ENCODE measurements around the gene MGAT4C. TPM values are rescaled to one million over a fixed set of nuclear protein-coding genes. Genes with fewer than 3 reads are reported as not detected.

The MGAT4C gene
- polyA plus RNA-seq, 6 donors from 2014 or later = not detected

GRCh38 chr12:86254399-86255107, 1.6 kb downstream of the MGAT4C start:
- DNase-seq (no peak), ATAC-seq (ENCODE audit: low read depth in 2 of 2) (no peak)
- H3K9me3 Mint-ChIP-seq = no peaks in the 10 kb centered on the region
- no peak overlapping the region for H3K4me3 Mint-ChIP-seq
- H3K27me3 Mint-ChIP-seq = no peaks in the 10 kb centered on the region
- no peaks in the 10 kb centered on the region for H3K4me1 Mint-ChIP-seq
- no peak overlapping the region for H3K27ac Mint-ChIP-seq
- H3K36me3 Mint-ChIP-seq = no peaks in the 10 kb centered on the region

DNA sequence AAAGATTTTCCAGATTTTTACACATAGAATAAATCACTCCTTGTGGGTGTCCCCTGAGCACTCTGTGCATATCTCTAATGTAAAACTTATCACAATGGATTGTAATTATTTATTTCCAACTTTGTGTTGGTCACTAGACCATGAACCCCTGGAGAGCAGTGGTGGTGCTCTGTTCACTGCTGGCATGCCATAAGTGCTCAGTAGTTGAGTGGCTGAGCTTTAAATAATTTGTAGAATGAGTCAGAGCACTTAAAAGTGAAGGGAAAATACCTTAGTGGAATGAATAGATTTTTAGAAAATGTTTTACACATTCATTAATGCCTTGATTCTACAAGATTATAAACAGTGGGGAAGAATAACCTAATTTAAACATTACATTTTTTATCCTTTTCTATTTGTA, 6.3 kb downstream of the MGAT4C start:
- DNase-seq (no peak), ATAC-seq (ENCODE audit: low read depth in 2 of 2) (no peak)
- Mint-ChIP-seq H3K27ac (no peak overlapping the region), H3K4me3 (no peak overlapping the region), H3K4me1 (no peaks in the 10 kb centered on the region), H3K36me3 (no peaks in the 10 kb centered on the region), H3K9me3 (peaks cover 0 to 4% (median 0%) of the 10 kb centered on the region in 7 donors), H3K27me3 (no peaks in the 10 kb centered on the region)

GRCh38 chr12:86249276-86249675, 6.9 kb downstream of the MGAT4C start:
- peaks cover 0 to 4% (median 0%) of the 10 kb centered on the region in 7 donors for H3K9me3 Mint-ChIP-seq
- H3K4me3 Mint-ChIP-seq = no peak overlapping the region
- ATAC-seq (ENCODE audit: low read depth in 2 of 2) = no peak
- H3K36me3 Mint-ChIP-seq = no peaks in the 10 kb centered on the region
- H3K4me1 Mint-ChIP-seq = no peaks in the 10 kb centered on the region
- no peak overlapping the region for H3K27ac Mint-ChIP-seq
- DNase-seq = no peak
- no peaks in the 10 kb centered on the region for H3K27me3 Mint-ChIP-seq

GRCh38 chr12:86247871-86248270, 8.3 kb downstream of the MGAT4C start:
- Mint-ChIP-seq H3K4me1 (no peaks in the 10 kb centered on the region), H3K9me3 (peaks cover 0 to 4% (median 0%) of the 10 kb centered on the region in 7 donors)
- ATAC-seq (ENCODE audit: low read depth in 2 of 2) = no peak

GRCh38 chr12:86241600-86241999, 14.6 kb downstream of the MGAT4C start:
- H3K4me1 Mint-ChIP-seq = no peaks in the 10 kb centered on the region

More at GRCh38 chr12:86247871-86248270, 8.3 kb downstream of the MGAT4C start:
- no peak for DNase-seq
- Mint-ChIP-seq H3K27ac (no peak overlapping the region), H3K27me3 (no peaks in the 10 kb centered on the region), H3K36me3 (no peaks in the 10 kb centered on the region), H3K4me3 (no peak overlapping the region)

GRCh38 chr12:86234316-86234855, 21.8 kb downstream of the MGAT4C start:
- no peak for ATAC-seq (ENCODE audit: low read depth in 2 of 2)
- Mint-ChIP-seq H3K4me3 (no peak overlapping the region), H3K9me3 (no peaks in the 10 kb centered on the region), H3K27ac (no peak overlapping the region), H3K4me1 (no peaks in the 10 kb centered on the region), H3K36me3 (no peaks in the 10 kb centered on the region), H3K27me3 (no peaks in the 10 kb centered on the region)
- DNase-seq = no peak

More at GRCh38 chr12:86241600-86241999, 14.6 kb downstream of the MGAT4C start:
- peak overlapping the region in 1 of 8 donors; percentile 17 for H3K4me3 Mint-ChIP-seq
- H3K27ac Mint-ChIP-seq = no peak overlapping the region
- H3K9me3 Mint-ChIP-seq = peaks cover 0 to 1% (median 0%) of the 10 kb centered on the region in 7 donors
- ATAC-seq (ENCODE audit: low read depth in 2 of 2) = no peak
- H3K36me3 Mint-ChIP-seq = no peaks in the 10 kb centered on the region
- no peaks in the 10 kb centered on the region for H3K27me3 Mint-ChIP-seq
- DNase-seq = no peak

DNA sequence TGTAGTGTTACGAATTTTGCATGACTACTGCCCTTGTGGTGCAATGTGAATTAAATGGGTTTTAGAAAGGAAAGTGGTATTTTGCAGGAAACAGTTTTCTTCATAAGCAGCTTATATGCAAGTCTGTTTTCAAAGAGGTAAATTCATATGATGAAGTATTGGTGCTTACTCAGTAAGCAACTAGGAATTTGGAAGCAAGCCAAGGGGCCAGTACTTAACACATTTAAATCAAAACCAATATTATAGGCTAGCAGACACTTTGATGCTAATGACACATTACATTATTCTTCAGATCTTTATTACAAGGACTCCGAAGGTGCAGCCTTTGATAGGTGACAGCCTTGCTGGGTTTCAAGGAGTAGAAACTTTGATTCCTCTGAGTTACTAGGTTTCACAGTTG, 23.1 kb downstream of the MGAT4C start:
- Mint-ChIP-seq H3K36me3 (no peaks in the 10 kb centered on the region), H3K27ac (no peak overlapping the region), H3K4me3 (no peak overlapping the region), H3K4me1 (no peaks in the 10 kb centered on the region), H3K9me3 (no peaks in the 10 kb centered on the region), H3K27me3 (no peaks in the 10 kb centered on the region)
- no peak for DNase-seq
- no peak for ATAC-seq (ENCODE audit: low read depth in 2 of 2)

DNA sequence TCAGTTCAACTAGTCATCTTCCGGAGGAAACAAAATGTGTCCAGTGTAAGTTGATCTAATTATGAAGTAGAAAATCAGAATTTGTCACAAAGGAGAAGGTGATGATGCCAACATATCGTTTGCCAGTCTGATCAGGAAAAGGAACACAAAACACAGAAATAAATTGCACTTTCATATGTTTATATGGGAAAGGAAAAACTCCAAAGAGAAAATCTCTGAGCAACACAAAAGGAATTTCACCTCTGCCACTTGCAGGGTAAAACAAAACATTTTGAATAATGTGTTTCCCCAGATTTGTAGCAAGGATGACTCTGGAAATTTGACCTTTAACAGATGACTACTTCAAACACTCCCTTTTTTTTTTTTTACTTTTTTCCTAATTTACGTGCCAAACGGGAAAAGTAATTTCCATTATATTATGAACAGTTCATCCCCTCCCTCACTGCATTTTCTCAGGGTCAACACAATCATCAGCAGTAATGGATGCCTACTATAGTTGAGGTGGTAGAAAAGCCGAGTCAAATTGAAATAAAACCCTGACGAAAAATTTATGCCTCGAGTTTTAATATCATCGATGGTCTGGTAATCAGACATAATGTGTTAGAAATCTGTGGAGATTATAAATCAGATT, 25.6 kb downstream of the MGAT4C start:
- Mint-ChIP-seq H3K9me3 (peaks cover 0 to 2% (median 0%) of the 10 kb centered on the region in 7 donors), H3K4me1 (no peaks in the 10 kb centered on the region), H3K27ac (no peak overlapping the region), H3K4me3 (no peak overlapping the region), H3K36me3 (no peaks in the 10 kb centered on the region), H3K27me3 (no peaks in the 10 kb centered on the region)
- ATAC-seq (ENCODE audit: low read depth in 2 of 2) (no peak), DNase-seq (no peak)

DNA sequence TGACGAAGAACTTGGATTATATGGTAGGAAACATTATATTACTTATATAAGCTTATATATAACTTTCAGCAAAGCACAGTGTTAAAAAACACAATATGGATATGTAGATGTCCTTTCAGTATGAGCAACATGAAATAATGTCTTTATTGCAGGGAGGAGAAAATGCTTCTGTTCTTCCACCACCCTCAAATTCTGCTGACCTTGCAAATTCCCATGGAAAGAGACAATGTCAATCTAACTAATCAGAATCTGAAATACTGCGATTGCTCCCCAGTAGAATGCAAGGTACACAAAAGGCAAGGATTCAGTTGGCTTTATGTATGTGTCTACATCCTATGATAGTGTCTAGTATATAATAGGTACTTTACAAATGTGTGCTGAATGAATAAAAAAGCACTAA, 26.4 kb downstream of the MGAT4C start:
- Mint-ChIP-seq H3K9me3 (peaks cover 0 to 2% (median 0%) of the 10 kb centered on the region in 7 donors), H3K36me3 (no peaks in the 10 kb centered on the region), H3K4me3 (no peak overlapping the region), H3K27ac (no peak overlapping the region), H3K27me3 (no peaks in the 10 kb centered on the region), H3K4me1 (no peaks in the 10 kb centered on the region)
- ATAC-seq (ENCODE audit: low read depth in 2 of 2) (no peak), DNase-seq (no peak)

GRCh38 chr12:86228656-86229055, 27.5 kb downstream of the MGAT4C start:
- Mint-ChIP-seq H3K4me1 (no peaks in the 10 kb centered on the region), H3K27ac (no peak overlapping the region), H3K4me3 (no peak overlapping the region), H3K9me3 (peaks cover 0 to 3% (median 0%) of the 10 kb centered on the region in 7 donors), H3K36me3 (no peaks in the 10 kb centered on the region), H3K27me3 (no peaks in the 10 kb centered on the region)
- ATAC-seq (ENCODE audit: low read depth in 2 of 2) = no peak
- no peak for DNase-seq

DNA sequence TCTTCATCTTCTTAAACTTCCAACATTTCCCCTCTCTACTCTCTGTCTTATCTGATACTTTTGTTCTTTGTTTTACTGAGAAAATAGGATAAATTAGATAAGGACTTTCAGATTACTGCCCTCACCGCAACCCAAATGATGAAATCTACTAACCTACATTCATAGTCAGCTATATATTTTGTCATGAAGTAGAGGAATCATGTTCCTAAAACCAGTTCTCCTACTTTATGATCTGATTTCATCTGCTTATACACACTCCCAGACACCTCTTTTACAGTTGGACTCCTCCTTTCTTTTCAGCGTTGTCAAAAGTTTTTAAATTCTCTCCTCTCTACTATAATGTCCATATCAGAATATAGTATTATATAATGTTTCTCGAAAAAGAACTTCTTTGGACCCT, 29.7 kb downstream of the MGAT4C start:
- ATAC-seq (ENCODE audit: low read depth in 2 of 2) (no peak), DNase-seq (no peak)
- no peaks in the 10 kb centered on the region for H3K4me1 Mint-ChIP-seq
- no peaks in the 10 kb centered on the region for H3K36me3 Mint-ChIP-seq
- no peak overlapping the region for H3K27ac Mint-ChIP-seq
- H3K27me3 Mint-ChIP-seq = no peaks in the 10 kb centered on the region
- H3K4me3 Mint-ChIP-seq = no peak overlapping the region
- peaks cover 0 to 4% (median 0%) of the 10 kb centered on the region in 7 donors for H3K9me3 Mint-ChIP-seq

- Mint-ChIP-seq H3K27ac (no peak overlapping the region), H3K27me3 (no peaks in the 10 kb centered on the region), H3K4me1 (no peaks in the 10 kb centered on the region), H3K36me3 (no peaks in the 10 kb centered on the region), H3K4me3 (no peak overlapping the region), H3K9me3 (peaks cover 0 to 7% (median 0%) of the 10 kb centered on the region in 7 donors)
- DNase-seq = no peak
- no peak for ATAC-seq (ENCODE audit: low read depth in 2 of 2)
These were observed 39.6 kb downstream of the MGAT4C start for GRCh38 chr12:86216591-86216990.

- no peak for ATAC-seq (ENCODE audit: low read depth in 2 of 2)
- H3K36me3 Mint-ChIP-seq = no peaks in the 10 kb centered on the region
- no peaks in the 10 kb centered on the region for H3K27me3 Mint-ChIP-seq
- DNase-seq = no peak
- H3K4me3 Mint-ChIP-seq = no peak overlapping the region
- H3K4me1 Mint-ChIP-seq = no peaks in the 10 kb centered on the region
- H3K9me3 Mint-ChIP-seq = peaks cover 0 to 8% (median 0%) of the 10 kb centered on the region in 7 donors
- no peak overlapping the region for H3K27ac Mint-ChIP-seq
These were observed 43.2 kb downstream of the MGAT4C start for GRCh38 chr12:86213012-86213411.

All from naive B cell (primary cell).